Coronary artery (tissue), 2 donors: ENCODE data around the gene APCDD1L.
"Not testable (repeated sequence)": the region's sequence is repeated elsewhere in the genome, so short reads cannot be mapped to it uniquely, and the experiment has no call there.

ENCODE experiments used
- DNase-seq: peaks from one replicate; pipeline ENCODE4 v3.0.0-alpha.2; 2017; ENCODE audit warnings: low spot score
- H3K27ac ChIP-seq, 2 donors: fragments of 200-600 bp; sonication (generic); one replicate each; pipeline ENCODE4 v1.5.1; 2016 to 2019
- H3K4me3 ChIP-seq: fragments of 200-600 bp; sonication (generic); 2 replicates; pipeline ENCODE4 v1.5.1; 2016; ENCODE audit warnings: mild to moderate bottlenecking, moderate library complexity
- TF ChIP-seq, protein P1 (sequence below): fragments of 200-600 bp; sonication (generic); IDR thresholded peaks from one replicate; pipeline ENCODE4 v1.5.1; 2019; ENCODE audit warnings: antibody characterized with exemption

The APCDD1L gene

DNA sequence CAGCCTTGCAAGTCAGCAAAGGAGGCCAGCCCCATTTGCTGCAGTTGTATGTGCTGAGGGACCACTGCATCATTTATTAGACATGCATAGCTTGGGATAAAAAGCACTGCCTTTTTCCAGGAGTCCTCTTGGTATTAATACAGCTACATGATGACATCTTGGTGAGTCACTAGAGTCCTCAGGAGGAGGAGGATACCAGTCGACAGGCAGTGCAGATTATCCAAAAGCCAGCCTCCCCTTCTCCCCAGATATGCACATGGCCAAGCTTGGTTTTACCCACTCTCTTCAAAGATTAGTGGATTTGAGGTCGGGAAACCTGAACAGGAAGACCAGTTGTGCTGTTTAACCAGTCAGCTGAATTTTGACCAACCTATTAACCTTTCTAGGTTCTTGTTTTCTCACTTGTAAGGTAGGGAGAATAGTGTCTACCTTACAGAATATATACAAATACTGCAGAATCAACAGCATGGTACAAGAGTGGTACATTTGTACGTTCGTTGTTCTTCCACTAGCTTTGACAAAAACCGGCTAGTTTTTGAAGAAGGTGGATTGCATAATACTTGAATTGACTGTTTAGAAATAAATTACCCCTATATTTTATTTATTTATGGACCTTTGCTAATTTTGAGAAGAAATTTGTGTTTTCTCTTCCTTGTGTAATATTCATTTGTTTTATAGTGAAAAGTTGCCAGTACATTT, 94.3 kb downstream of the APCDD1L start:
- no peak for DNase-seq
- Histone ChIP-seq H3K27ac (no peak overlapping the region), H3K4me3 (no peak overlapping the region)
- TF ChIP-seq, protein P1, sequence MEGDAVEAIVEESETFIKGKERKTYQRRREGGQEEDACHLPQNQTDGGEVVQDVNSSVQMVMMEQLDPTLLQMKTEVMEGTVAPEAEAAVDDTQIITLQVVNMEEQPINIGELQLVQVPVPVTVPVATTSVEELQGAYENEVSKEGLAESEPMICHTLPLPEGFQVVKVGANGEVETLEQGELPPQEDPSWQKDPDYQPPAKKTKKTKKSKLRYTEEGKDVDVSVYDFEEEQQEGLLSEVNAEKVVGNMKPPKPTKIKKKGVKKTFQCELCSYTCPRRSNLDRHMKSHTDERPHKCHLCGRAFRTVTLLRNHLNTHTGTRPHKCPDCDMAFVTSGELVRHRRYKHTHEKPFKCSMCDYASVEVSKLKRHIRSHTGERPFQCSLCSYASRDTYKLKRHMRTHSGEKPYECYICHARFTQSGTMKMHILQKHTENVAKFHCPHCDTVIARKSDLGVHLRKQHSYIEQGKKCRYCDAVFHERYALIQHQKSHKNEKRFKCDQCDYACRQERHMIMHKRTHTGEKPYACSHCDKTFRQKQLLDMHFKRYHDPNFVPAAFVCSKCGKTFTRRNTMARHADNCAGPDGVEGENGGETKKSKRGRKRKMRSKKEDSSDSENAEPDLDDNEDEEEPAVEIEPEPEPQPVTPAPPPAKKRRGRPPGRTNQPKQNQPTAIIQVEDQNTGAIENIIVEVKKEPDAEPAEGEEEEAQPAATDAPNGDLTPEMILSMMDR: no peak

DNA sequence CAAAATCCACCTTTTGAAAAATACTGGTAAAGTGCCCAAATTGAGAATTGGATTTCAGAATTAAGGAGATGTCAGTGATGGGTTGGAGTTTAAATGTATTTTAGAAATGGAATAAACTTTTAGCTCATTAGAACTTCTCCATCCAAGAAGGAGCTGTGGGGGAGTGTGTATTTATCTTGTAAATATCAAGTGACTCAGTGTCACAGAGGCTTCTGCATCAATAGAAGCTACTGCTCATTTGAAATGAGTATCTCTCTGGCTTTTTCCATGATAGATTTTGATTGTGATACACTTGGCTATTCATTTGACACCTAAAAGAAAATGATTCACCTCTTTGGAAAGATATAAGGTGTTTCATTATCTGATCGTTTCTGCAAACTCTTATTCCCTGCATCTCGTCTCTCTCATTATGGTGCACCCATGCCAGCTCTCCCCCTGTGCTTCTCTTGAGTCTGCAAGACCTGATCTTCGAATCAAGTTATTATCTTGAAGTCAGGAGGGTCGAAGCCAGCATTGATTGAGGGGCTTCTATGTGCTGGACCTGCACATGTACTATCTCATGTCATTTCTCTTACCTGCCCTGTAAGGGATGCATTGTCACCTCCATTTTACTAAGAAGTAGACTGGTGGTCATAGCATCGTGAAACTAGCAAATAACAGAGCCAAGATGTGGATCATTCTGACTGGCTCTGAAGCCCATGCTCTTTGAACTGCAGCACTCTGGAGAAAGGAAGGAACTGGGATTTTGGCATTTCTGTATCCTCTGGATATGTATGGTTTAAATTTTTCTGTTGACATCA, 96.0 kb downstream of the APCDD1L start:
- H3K27ac ChIP-seq: no peak overlapping the region
- TF ChIP-seq, protein P1: no peak
- no peak for DNase-seq
- H3K4me3 ChIP-seq: no peak overlapping the region

DNA sequence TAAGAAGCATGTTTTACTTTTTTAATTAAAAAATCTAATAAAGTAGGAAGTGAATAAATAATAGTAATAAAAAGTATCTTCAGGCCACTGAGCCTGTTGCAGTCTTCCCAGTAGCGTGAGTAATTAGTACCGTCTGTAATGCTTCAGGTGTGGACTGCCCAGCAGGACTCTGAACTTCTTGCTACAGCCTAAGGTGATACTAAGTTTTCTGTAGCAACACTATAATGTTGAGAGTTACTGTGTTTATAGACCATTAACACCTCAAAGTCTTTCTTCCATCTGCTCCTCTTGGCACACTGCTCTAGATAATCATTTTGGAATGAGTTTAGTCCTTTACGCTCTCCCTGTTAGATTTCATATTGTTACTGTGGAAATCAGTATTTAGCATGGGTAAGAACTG, 97.8 kb downstream of the APCDD1L start:
- TF ChIP-seq, protein P1: no peak
- no peak for DNase-seq
- Histone ChIP-seq H3K27ac (no peak overlapping the region), H3K4me3 (no peak overlapping the region)

DNA sequence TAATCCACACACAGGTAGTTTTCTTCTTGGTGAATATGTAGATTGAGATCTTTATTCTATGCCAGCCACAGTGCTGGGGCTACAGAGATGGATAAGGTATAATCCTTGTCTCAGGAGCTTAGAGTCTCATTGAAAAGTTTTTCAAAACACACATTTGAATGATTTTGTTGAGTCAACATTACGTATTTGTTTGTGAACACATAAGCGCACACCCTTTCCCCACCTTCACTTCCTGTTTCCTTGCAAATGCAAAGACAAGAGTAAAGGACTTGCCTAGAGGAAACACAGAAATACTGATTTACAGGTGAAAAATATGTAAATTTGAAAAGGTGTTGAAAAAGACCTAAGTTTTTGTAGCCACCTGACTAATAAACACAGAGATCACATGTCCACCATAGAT, 98.4 kb downstream of the APCDD1L start:
- H3K27ac ChIP-seq: no peak overlapping the region

DNA sequence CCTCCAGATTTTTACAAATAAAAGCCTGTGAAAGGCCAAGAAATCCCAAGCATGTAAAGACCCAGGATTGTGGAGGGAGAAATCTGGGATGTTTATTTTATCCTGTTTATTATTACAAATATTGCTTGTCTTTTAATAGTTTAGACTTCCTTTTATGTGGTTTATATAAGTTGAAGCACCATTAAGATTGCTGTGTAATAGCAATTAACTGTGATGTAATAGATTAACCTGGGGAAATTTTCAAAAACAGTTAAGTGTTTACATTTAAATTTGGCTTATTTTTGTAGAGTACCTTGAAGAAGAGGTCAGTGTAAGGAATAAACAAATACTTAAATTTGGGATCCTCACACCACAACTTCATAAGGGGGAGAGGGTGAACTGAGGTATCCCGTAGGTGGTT, 99.1 kb downstream of the APCDD1L start:
- no peak overlapping the region for H3K4me3 ChIP-seq
- no peak for DNase-seq
- no peak overlapping the region for H3K27ac ChIP-seq
- TF ChIP-seq, protein P1: no peak

More for the DNA sequence above, 98.4 kb downstream of the APCDD1L start:
- no peak overlapping the region for H3K4me3 ChIP-seq
- TF ChIP-seq, protein P1: no peak
- DNase-seq: no peak

DNA sequence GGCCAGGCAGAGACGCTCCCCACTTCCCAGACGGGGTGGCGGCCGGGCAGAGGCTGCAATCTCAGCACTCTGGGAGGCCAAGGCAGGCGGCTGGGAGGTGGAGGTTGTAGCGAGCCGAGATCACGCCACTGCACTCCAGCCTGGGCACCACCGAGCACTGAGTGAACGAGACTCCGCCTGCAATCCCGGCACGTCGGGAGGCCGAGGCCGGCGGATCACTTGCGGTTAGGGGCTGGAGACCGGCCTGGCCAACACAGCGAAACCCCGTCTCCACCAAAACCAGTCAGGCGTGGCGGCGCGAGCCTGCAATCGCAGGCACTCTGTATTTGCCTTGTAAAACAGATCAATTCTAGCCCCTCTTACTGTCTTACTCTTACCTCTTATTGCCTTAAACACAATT, 100.4 kb downstream of the APCDD1L start:
- not testable (repeated sequence) for H3K27ac ChIP-seq, H3K4me3 ChIP-seq, DNase-seq

DNA sequence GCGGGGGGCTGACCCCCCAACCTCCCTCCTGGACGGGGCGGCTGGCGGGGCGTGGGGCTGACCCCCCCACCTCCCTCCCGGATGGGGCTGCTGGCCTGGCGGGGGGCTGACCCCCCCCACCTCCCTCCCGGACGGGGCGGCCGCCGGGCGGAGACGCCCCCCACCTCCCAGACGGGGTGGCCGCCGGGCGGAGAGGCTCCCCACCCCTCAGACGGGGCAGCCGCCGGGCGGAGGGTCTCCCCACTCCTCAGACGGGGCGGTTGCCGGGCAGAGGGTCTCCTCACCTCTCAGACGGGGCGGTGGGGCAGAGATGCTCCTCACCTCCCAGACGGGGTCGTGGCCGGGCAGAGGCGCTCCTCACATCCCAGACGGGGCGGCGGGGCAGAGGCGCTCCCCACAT, 101.0 kb downstream of the APCDD1L start:
- DNase-seq, H3K27ac ChIP-seq, H3K4me3 ChIP-seq: not testable (repeated sequence)
